Right lobe of liver (tissue), 6 donors: ENCODE data around the gene SPACA7. TPM values are rescaled to one million over a fixed set of nuclear protein-coding genes. Genes with fewer than 3 reads are reported as not detected.

Source experiments
- ATAC-seq, 4 donors: fragments of 200-7000 bp; cut with Tn5 transposase; one replicate each; pipeline ENCODE4 v1.9.1; 2020; ENCODE audit warnings: mild to moderate bottlenecking in 4 of 4, moderate library complexity in 4 of 4
- DNase-seq, 3 donors: peaks; one replicate each; pipeline ENCODE4 v3.0.0-alpha.2; 2020
- H3K27ac ChIP-seq, 3 donors: fragments of 200-600 bp; one replicate each; pipeline ENCODE4 v1.8.0; 2022
- H3K27me3 ChIP-seq, 2 donors: fragments of 200-600 bp; one replicate each; pipeline ENCODE4 v1.8.0; 2022
- H3K36me3 ChIP-seq, 4 donors: fragments of 200-600 bp; sonication (generic) in 1 of 4; one replicate each; pipeline versions ENCODE4 v1.5.1 to v1.8.0; 2017 to 2022; ENCODE audit warnings: control low read depth in 1 of 4
- H3K4me1 ChIP-seq, 4 donors: fragments of 200-600 bp; sonication (generic) in 1 of 4; one replicate each; pipeline versions ENCODE4 v1.5.1 to v1.8.0; 2017 to 2022; ENCODE audit warnings: control low read depth in 1 of 4
- H3K4me3 ChIP-seq, 3 donors: fragments of 200-600 bp; one replicate each; pipeline ENCODE4 v1.8.0; 2022
- H3K9me3 ChIP-seq, 4 donors: fragments of 200-600 bp; sonication (generic) in 1 of 4; one replicate each; pipeline versions ENCODE4 v1.5.1 to v1.8.0; 2017 to 2022; ENCODE audit warnings: control low read depth in 1 of 4
- CTCF ChIP-seq, 4 donors: fragments of 200-600 bp in 3 of 4; fragments of 450-650 bp in 1 of 4; IDR thresholded peaks; one replicate each; pipeline versions ENCODE4 v1.5.1 to v1.8.0; 2016 to 2022; ENCODE audit warnings: antibody characterized with exemption in 4 of 4, mild to moderate bottlenecking in 2 of 4
- POLR2A ChIP-seq: fragments of 450-650 bp; IDR thresholded peaks from one replicate; pipeline ENCODE4 v1.6.1; 2017; ENCODE audit warnings: antibody characterized with exemption, mild to moderate bottlenecking
- WGBS: methylation state at CpG from one replicate; pipeline ENCODE4 v1.1.6; 2018; ENCODE audit warnings: low coverage, low lambda C conversion rate; ENCODE audit not compliant: insufficient coverage; ENCODE audit errors: missing lambda C conversion rate; 5-methylcytosine and 5-hydroxymethylcytosine counted together
- intact Hi-C, 2 donors: fragments of 100-400 bp; cut with DNase I; formaldehyde crosslinking; loops; one replicate each; pipeline versions ENCODE4 v1.11.2 to v1.14.1; 2022
- total RNA-seq, 6 experiments: library from RNA; depleted of rRNA in 2 of 6; stranded (reverse); fragments of >200 nt in 2 of 6; fragmentation: NEBNext Ultra II Directional in 3 of 6; extraction: Animal tissue kit (Norgen Biotek cat#: 25700) in 3 of 6; gene quantifications; one replicate each; pipeline versions ENCODE4 v1.1.0 to v1.2.4, GENCODE V29; 2016 to 2023
- donor health status: DM: no; HTN: yes; CAD: no.
- donor health status: DM: no; HTN: no; CAD: no.
- donor health status: DM: no; HTN: no; CAD: no.
- donor health status: DM: no; HTN: yes; CAD: no.
- donor health status: DM: no; HTN: yes; CAD: no.

SPACA7 gene
- total RNA-seq, 6 experiments from 2014 or later, result not detected

GRCh38 chr13:112441779-112442310, 65.7 kb downstream of the SPACA7 start:
- Histone ChIP-seq H3K27ac (no peak overlapping the region), H3K9me3 (no peaks in the 10 kb centered on the region), H3K27me3 (no peaks in the 10 kb centered on the region), H3K4me1 (no peaks in the 10 kb centered on the region), H3K36me3 (no peaks in the 10 kb centered on the region), H3K4me3 (no peak overlapping the region)
- TF ChIP-seq CTCF (IDR thresholded peaks at IDR 0.05), result no peak
- TF ChIP-seq POLR2A, result no peak
- ATAC-seq (no peak), DNase-seq (peak in 1 of 3 donors; percentile 48)
- intact Hi-C loops, result loop anchor here (5.0 to 10.0 kb wide), 2 partner anchors 970 to 977 kb away; no protein-coding TSS in a partner anchor
- 70% methylated on average over 2 of the region's 19 CpGs for WGBS

DNA sequence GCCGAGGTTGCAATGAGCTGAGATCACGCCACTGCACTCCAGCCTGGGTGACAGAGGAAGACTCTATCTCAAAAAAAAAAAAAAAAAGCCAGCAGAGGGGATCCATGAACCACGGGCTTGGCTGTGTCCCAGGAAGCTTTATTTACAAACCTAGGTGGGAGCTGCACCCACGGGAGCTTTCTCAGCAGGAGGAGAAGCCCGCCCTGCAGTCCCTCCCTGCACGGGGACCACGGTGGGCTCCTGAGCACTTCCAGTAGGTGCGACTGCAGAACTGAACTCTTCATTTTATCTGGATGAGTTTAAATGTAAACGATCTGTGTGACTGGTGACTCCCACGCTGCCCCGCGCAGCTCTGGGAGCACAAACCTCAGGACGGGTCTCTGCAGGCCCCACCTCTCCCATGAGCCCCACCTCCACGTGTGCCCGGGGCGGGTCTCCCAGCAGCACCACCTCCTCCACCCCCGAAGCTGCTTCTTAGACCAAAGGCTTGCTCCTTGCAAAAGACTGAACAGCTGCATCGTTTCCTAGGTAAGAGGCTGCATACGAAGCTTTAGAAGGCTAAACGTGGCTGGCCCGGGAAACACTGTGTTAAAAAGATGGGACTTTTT, 66.4 kb downstream of the SPACA7 start:
- DNase-seq (peak in 1 of 3 donors; percentile 22), ATAC-seq (no peak)
- Histone ChIP-seq H3K27ac (no peak overlapping the region), H3K9me3 (no peaks in the 10 kb centered on the region), H3K36me3 (no peaks in the 10 kb centered on the region), H3K27me3 (no peaks in the 10 kb centered on the region), H3K4me1 (no peaks in the 10 kb centered on the region), H3K4me3 (no peak overlapping the region)
- WGBS, result 74% methylated on average over 11 of the region's 21 CpGs
- intact Hi-C loops, result loop anchor here (5.0 to 10.0 kb wide), 2 partner anchors 970 to 978 kb away; no protein-coding TSS in a partner anchor
- TF ChIP-seq POLR2A (no peak), CTCF (IDR thresholded peaks at IDR 0.05) (no peak)

- no peak overlapping the region for H3K4me3 ChIP-seq
- no peaks in the 10 kb centered on the region for H3K36me3 ChIP-seq
- intact Hi-C loops, result loop anchor here (5.0 to 10.0 kb wide), 2 partner anchors 971 to 979 kb away; no protein-coding TSS in a partner anchor
- H3K4me1 ChIP-seq, result no peaks in the 10 kb centered on the region
- DNase-seq (peak in 1 of 3 donors; percentile 51), ATAC-seq (peak; percentile 29 to 67 (median 58))
- no peak overlapping the region for H3K27ac ChIP-seq
- 39% methylated on average over 18 of the region's 31 CpGs for WGBS
- no peaks in the 10 kb centered on the region for H3K27me3 ChIP-seq
- no peaks in the 10 kb centered on the region for H3K9me3 ChIP-seq
- TF ChIP-seq CTCF (IDR thresholded peaks at IDR 0.05) (peak in 1 of 4 donors; percentile 38), POLR2A (no peak)
These were observed 67.2 kb downstream of the SPACA7 start for GRCh38 chr13:112443191-112443994.

DNA sequence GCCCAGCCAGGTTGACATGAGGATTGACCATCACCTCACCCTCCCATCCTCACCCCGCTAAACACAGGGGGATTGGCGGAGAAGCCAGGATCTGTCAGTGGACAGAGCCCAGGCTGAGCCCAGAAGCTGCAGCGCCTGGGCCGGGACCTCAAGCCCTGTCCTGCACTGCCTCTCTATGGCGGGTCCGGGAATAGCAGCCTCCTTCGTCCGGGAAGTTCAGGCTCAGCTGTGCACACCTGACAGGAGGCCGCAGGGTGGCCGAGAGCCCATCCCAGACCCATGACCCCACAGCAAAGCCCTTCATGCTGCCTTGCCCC, 67.8 kb downstream of the SPACA7 start:
- ATAC-seq (peak; percentile 90 to 97 (median 95)), DNase-seq (peak; percentile 72 to 74 (median 74))
- Histone ChIP-seq H3K4me1 (no peaks in the 10 kb centered on the region), H3K9me3 (no peaks in the 10 kb centered on the region), H3K36me3 (no peaks in the 10 kb centered on the region), H3K4me3 (no peak overlapping the region), H3K27ac (no peak overlapping the region), H3K27me3 (no peaks in the 10 kb centered on the region)
- 6% methylated on average over 2 of the region's 10 CpGs for WGBS
- TF ChIP-seq POLR2A (no peak), CTCF (IDR thresholded peaks at IDR 0.05) (peak; percentile 74 to 94 (median 84))
- intact Hi-C loops, result loop anchor here (5.0 to 10.0 kb wide), 2 partner anchors 972 to 979 kb away; no protein-coding TSS in a partner anchor
